GM12892 (cell line): ENCODE data around the gene FTH1.

ENCODE experiments used
- DNase-seq: peaks from one replicate; pipeline ENCODE4 v3.0.0; 2011; ENCODE audit not compliant: insufficient read length
- FAIRE-seq: peaks from 2 replicates; lab custom pipeline; 2011; peaks lifted over from hg19 to GRCh38; lab: Jason Lieb, UNC
- POLR2A ChIP-seq: IDR thresholded peaks from 2 replicates; pipeline ENCODE4 v1.6.1; 2011; ENCODE audit warnings: low read depth, low read length, control low read depth
- POLR2AphosphoS5 ChIP-seq: IDR thresholded peaks from 2 replicates; pipeline ENCODE4 v1.6.1; 2011; ENCODE audit warnings: low read depth, low read length, control low read depth
- TAF1 ChIP-seq: IDR thresholded peaks from 2 replicates; pipeline ENCODE4 v1.6.1; 2011; ENCODE audit warnings: low read depth, mild to moderate bottlenecking, control low read depth, low read length, borderline replicate concordance

Gene FTH1

DNA sequence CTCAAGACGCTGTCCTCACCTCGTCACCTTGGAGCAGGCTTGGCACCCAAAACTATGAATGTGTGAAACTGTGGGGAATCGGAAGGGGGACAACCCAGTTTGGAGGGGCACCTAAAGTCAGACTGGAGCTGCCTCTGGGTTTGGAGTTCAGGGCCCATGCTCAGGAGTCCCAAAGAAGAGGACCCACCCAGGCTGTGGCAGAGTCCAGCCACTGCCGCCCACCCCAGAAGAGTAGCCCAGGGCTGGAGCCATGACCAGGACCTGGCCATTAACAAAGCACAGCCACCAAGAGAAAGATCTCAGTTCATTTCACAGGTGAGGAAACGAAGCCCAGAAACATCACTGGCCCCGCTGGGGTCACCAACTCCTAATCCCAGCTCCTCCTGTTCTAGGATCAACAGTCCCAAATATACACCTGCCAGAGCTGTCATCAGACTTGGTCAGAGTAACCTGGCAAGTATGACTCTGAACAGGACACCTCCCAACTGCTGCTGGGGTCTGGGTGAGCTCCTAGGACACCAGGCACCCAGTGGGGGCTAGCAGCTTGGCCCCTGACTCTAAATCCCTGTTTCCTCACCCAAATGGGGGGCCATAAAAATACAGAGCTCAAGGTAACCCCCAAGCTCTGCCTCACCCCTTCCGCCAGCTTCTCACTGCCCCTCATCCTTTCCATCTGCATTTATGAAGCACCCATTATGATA, 52.8 kb downstream of the FTH1 start:
- no peak for TF ChIP-seq POLR2A
- TF ChIP-seq TAF1, result no peak
- TF ChIP-seq POLR2AphosphoS5, result no peak
- peak; percentile 12 for DNase-seq
- no peak for FAIRE-seq
